RPMI7951 (cell line): Measurements from ENCODE around the gene IFIT2. TPM values are rescaled to one million over a fixed set of nuclear protein-coding genes. Genes with fewer than 3 reads are reported as not detected.
"Not testable (repeated sequence)": the region's sequence is repeated elsewhere in the genome, so short reads cannot be mapped to it uniquely, and the experiment has no call there.

Experiments used
- DNase-seq: peaks from one replicate; pipeline ENCODE4 v3.0.0-alpha.2; 2012; ENCODE audit warnings: low read depth
- total RNA-seq: library from RNA; depleted of rRNA; stranded (reverse); fragments of >200 nt; shearing (Covaris generic); gene quantifications from 2 replicates; pipeline ENCODE4 v1.2.3, GENCODE V29; 2014

IFIT2 gene
- total RNA-seq, 1 experiment from 2014 or later = 6.0 TPM

DNA sequence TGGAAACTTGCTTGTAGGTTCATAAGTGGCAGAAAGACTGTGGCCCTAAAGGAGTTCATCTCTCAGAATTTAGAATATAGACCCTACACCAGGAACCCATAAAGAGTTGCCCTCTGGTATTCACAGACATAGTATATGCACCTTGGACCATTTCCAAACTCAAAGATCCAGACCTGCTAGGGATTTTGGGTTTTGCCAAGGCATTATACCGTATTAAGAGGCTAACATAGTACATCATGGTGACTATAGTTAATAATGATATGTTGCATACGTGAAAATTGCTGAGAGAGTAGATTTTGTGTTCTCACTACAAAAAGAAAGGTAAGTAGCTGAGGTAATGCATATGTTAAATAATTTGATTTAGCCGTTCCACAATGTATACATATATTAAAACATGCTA is 39.8 kb downstream of the IFIT2 start:
- DNase-seq = no peak

DNA sequence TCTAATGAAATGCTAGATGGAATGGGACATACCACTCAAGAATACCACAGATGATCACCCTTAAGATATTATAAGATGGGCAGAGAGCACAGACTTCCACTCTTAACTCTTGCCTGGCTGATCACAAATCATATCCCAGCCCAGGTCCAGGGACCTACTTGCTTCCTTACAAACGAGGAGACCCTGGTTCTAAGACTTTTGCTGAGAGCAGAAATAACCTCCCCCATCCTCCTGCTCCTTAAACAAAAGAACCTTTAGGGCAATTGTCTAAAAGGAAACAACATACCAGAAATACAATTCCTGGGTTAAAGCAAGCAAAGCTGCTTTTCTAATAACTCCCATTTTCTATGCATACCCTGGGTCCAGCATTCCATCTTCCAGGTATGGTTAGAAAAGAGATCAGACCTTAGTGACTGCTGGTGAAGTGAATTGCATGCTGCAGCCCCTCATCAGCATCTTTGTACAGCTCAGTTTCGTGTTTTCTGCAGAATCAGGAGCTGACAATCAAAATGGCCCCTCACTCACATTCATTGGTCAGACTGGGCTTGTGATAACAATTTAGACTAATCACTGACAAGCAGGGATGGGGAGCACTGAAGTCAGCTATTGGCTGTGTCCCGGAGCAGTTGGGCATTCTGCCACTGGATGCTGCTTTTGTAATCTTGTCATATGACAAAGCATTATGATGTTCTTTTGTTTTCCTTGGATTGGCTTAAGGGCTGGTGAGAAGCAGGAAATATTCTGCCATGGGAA is 40.5 kb downstream of the IFIT2 start:
- peak; percentile 84 for DNase-seq

DNA sequence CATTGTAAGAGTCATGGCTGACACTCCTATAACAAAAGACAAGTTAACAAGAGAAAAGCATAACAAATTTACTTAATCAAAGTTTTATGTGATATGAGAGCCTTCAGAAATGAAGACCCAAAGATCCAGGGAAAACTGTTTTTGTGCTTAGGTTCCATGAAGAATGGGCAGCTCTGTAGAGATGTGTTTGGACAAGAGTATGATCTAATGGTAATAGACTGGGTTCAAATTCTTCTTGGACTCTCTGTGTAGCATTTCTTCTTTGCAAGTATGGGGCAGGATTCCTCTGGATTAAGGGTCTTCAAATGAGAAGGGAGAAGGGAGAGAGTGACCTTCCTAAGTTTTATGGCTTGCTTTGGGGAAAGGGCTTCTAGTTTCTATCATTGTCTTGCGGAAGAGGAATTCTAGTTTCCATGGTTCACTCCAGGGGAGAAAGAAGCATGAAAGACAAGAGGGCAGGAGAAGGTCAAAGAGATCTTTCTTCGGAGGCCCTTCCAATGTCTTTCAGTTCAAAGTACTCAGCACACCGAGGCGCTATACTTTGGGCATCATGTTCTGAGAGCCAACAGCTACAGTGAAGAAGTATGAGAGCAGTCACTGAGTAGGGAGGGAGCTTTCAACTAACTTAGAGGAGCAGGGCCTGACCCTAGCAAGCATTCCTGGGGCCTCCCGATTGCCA is 41.4 kb downstream of the IFIT2 start:
- DNase-seq = no peak

DNA sequence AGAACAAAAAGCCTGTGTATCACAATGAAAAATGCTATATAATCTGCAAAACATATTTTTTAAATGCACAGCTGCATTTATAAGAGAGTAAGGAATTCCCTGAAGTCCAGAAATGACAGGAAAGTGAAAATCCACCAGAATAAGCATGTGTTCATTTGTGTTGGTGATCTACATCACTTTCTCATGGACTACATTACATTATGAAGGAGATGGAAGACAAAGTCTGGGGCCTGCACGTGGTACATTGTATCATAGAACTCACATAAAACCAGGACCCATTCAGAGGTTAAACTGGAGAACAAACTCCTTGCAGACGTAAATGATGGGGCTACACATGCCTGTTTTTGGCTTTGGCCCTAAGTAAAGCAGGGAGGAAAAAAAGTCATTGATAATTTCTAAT is 42.3 kb downstream of the IFIT2 start:
- no peak for DNase-seq

DNA sequence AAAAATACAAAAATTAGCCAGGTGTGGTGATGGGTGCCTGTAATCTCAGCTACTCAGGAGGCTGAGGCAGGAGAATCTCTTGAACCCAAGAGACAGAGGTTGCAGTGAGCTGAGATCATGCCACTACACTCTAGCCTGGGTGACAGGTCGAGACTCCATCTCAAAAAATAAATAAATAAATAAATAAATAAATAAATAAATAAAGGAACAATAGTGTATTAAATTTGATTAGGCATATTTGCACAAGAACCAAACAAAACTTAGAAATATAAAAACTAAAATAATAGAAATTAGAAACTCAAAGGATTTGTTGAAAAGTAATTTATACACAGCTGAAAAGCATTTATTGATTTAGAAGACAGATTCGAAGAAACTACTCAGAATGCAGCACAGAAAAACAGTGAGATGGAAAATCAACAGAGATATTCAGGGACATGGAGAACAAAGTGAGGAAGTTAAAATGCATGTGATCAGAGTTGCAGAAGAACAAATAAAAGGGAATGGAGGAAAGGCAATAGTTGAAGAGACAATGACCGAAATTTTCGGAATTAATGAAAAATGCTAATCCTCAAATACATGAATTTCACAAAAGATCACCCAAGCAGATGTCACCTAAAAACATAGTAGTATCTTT is 43.6 kb downstream of the IFIT2 start:
- no peak for DNase-seq

DNA sequence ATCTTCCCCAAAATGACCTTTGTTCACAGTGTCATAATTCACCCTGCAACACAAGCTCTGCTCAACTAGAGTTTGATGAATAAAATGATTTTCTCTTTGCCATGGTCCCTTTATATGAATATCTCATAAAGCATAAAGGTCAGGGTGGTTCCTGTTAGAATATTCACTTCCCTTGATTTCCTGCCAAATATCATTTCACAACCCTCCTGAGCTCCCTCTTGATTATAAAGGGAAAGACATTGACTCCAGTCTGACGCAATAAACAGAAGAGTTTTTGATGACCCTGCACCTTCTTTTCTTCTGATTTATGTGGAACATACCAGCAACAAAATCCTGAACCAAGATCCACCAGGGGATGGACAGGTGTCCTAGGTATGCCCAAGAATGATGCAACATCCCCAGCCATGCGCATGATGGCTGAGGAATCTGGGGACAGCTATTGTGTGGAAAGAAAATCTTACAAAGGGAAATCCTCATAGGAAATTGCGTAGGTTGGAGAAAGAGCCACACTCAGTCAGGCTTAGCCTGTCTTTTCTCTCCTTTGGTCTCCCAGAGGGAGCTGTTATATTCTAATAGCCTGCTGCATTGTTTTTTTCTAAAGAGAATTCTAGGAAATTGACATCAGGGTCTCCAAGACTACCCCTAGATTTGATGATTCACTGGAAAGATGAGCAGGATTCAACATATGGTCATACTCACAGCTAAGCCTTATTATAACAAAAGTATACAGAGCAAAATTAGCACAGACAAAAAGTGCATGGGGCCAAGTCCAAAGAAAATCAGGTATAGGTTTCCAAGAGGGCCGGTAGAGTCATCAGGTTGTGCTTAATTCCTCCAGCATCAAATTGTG is 44.8 kb downstream of the IFIT2 start:
- DNase-seq = no peak

DNA sequence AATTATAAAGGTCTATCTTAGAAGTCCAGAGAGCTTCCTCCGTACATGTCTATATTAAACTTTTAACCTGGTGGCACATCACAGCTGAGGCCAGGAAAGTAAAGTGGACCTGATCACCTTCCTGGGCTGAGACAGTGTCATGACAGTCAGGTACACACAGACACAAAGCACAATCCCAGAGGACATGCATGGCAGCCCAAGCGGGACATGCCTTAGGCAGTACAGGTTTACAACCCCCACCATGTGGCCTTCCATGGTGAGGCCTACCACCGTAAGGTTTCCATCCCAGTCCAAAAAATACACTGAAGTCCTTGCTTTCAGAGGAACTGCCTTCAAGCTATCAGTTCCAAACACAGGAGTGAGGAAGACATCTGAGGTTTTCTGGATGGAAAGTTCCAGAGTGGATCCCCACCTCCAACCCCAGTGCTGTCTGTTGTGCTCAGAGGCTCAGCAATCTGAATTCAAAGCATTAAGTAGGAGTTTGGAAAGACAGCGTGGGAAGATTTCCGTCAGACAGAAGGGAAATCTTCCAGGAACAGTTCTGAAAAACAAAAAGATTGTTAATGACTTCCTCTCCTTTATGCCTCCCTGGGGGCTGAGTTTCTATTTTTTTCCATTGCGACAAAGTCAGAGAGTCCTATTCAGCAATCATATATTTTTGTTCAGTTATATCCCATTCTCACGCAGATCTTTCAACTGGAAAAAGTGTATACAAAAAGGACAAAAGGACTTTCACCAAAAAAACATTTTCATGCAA is 46.0 kb downstream of the IFIT2 start:
- DNase-seq = no peak

DNA sequence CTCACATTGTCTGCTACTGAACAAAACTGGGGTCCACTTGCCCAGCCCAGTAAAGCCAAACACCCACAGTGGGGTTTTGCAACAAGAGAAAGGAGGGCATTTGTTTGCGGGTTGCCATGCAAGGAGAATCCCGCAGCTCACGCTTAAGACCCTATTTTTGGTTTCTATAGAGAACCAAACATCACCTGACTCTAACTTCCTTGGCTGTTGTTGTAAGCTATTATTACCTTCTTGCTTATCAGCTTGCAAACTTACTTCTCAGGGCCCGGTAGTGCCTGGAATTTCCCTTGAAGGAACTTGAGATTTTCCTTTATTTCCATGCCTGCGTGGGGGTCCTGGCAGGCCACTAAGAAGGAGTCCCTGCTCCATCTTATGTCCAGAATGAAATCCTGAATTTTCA is 46.6 kb downstream of the IFIT2 start:
- no peak for DNase-seq

DNA sequence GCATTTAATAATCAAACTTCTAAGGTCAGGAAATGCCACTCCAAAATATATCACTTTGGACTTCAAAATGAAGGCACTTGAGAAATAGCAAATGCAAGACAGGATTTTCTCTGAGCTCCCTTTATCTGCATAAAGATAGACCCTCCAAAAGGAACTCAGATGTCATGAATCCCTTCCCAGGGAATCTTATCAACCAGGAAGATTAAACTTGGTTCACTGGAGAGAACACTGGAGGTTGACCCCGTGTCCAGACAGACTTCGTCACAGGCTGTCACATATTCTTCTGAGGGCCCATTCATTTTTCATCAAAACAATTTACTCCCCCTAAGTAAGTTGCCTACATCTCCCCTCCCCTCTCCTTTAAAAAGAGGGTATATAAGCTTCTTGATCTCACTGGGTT is 47.1 kb downstream of the IFIT2 start:
- DNase-seq = no peak

DNA sequence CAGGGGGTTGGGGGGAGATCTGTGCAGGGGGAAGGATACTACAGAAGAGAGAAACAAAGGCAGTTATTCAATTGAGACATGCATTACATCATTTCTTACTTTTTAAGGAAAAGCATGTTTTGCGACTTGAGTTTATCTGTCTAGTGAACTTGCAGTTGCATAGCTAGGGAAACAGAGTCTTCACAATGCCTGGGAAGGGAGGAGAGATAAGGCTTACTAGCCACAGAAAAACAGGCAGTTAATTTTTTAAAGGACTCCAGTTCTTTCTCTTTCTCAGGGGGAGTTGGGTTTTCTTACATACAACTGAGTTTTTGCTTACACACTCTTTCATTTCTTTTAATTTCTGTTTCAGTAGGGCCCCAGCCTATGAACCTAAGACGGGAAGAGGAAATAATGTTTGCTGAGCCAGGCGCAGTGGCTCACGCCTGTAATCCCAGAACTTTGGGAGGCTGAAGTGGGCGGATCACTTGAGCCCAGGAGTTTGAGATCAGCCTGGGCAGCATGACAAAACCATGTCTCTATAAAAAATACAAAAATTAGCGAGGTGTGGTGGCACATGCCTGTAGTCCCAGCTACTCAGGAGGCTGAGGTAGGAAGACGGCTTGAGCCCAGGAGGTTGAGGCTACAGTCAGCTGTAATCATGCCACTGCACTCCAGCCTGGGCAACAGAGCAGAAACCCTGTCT is 48.9 kb downstream of the IFIT2 start:
- DNase-seq = not testable (repeated sequence)

DNA sequence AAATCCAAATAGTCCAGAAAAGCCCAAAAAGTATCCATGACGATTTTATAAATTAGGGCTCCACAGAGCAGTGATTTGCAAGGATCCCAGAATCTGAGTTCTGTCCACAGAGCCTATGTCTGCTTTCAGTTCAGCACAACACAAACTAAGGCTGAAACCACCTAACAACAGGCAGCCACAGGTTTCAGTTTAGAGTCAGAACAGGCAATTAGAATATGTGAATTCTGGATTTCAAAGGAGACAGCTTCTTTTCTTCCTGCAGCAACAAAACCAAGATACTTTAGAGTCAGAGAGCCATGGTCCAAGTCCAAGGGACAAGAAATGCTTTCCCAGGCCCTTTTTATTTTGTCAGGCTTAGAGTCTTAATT is 49.5 kb downstream of the IFIT2 start:
- no peak for DNase-seq

DNA sequence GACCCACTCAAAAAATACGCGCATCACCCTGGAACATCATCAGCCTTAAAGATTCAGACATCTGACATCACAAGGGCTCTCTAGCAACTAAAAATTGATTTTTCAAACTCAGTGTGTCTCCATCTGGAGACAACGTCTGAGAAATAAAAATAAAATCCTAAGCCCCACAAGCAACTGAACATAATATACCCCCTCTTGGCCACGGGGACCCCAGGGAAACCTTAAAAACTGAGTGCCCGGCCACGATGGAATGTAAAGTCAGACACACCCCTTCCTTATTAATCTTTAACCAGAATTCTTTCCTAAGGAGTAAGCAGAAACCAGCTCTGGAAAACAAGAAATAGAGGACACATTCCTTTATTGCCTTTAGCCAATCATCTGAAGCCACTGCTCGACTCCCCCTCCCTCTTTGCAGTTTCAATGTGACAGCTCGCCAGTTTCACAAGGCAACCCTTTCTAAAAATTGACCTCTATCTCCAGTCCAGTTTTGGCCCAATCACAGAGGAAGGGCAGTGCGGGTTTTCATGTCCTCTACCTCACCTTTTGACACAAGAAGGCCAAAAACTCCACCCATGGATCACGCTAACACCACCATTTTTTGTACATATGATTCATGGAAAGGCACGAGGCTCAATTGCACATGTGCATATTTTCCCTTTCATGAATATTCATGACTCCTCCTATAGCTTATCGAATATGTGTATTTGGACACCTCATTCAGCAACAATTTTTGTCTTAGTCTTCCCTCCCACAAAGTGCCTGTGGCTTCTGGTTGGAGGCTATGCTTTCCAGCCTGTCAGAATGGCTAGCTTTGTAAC is 50.1 kb downstream of the IFIT2 start:
- DNase-seq = peak; percentile 88

DNA sequence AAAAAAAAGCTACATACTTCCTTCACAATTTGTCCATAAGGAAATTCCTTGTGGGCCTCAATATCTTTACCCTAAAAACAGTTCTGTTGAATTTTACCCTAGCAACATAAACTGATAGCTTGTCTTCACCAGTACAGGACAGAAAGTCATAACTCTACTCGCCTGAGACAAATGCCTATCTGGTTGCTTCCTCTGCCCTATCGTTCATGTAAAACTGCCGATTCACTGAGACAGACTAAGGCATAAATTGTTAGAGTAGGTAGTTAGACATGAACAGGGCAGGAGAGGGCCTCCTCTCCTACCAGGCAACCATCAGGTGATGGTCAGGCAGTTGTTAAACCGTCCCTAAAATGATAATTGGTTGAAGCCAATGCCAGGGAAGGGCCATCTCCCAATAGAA is 51.0 kb downstream of the IFIT2 start:
- DNase-seq = no peak

DNA sequence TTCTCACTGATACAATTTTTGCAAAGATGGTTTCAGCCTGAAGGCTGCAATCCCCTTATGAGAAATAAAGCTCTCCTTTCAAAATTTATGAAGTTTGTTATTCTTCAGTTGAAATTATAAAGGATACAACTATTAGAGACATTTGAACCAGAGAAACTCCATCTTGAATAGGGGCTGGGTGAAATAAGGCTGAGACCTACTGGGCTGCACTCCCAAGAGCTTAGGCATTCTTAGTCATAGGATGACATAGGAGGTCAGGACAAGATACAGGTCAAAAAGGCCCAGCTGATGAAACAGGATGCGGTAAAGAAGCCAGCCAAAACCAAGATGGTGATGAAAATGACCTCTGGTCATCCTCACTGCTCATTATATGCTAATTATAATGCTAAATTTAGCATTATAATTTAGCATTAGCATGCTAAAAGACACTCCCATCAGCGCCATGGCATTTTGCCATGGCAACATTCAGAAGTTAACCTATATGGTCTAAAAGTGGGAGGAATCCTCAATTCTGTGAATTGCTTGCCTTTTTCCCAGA is 53.6 kb downstream of the IFIT2 start:
- peak; percentile 88 for DNase-seq

DNA sequence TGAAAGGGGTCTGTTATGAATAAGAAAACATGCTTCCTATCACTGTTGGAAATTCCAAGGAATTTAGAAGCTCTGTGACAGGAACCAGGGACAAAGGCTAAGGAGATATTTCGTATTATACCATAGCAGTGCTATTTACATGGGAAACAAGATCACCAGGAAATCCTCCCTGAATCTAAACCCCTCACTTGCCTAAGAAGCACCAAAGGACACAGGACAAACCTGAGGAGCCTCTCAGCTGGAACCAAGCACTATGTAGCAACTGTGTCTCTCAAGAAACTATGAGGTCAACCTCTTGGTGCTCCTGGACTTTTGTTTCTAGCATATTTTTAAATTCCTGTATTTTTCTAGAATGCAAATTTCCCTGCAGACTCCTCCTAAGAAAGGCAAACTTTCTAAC is 55.2 kb downstream of the IFIT2 start:
- DNase-seq = no peak

DNA sequence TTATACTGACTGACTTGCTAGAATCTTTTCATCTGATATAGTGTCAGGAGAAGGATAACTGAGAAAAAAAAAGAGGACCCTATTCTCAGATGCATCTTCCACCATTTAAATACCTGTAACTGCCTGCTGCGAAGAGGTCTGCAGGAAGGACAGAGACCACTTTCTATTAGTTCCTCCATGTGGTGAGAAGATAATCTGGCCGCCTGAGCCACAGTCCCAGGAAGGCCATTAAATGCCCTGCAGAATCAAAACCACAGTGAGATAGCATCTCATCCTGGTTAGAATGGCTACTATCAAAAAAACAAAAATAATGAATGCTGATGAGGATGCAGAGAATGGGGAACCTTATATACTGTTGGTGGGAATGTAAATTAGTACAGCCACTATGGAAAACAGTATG is 56.1 kb downstream of the IFIT2 start:
- peak; percentile 11 for DNase-seq
